HepG2 (cell line): ENCODE measurements around the gene IGSF11. TPM values are rescaled to one million over a fixed set of nuclear protein-coding genes. Genes with fewer than 3 reads are reported as not detected.

Experiments
- ATAC-seq: fragments of 200-7000 bp; cut with Tn5 transposase; 3 replicates; pipeline ENCODE4 v1.9.1; 2020; ENCODE audit warnings: mild to moderate bottlenecking, moderate library complexity
- BruUV-seq: library from RNA; stranded (reverse); fragments of 400-500 nt; replicated peaks from 2 replicates; lab custom pipeline; 2021; lab: Mats Ljungman, UMichigan
- CTCF ChIA-PET: fragments of 300-600 bp; formaldehyde crosslinking; extraction: SDS; loops from one replicate; lab custom pipeline; 2021; ENCODE audit warnings: low total read pairs, inconsistent platforms, low intra/inter-chr PET ratio; lab: Yijun Ruan, JAX
- POLR2A ChIA-PET: fragments of 350-600 bp; sonication (Branson Sonifier 250); formaldehyde crosslinking; loops from one replicate; lab custom pipeline; 2020; ENCODE audit warnings: antibody characterized with exemption, inconsistent platforms; lab: Yijun Ruan, JAX
- DNase-seq: peaks from one replicate; pipeline ENCODE4 v3.0.0-alpha.2; 2015; ENCODE audit warnings: low spot score
- FAIRE-seq: peaks from 3 replicates; lab custom pipeline; 2011; peaks lifted over from hg19 to GRCh38; lab: Jason Lieb, UNC
- H2AFZ ChIP-seq: one replicate; pipeline ENCODE4 v1.6.1; 2011; ENCODE audit warnings: low read length, inconsistent platforms
- H3K27ac ChIP-seq: fragments of 300-600 bp; 3 replicates; pipeline ENCODE4 v1.8.0; 2011; ENCODE audit warnings: mixed run types, mild to moderate bottlenecking, mixed read lengths, low read length, inconsistent platforms; ENCODE audit not compliant: insufficient read depth; ENCODE audit errors: extremely low read length
- H3K27me3 ChIP-seq, 2 experiments: fragments of 200-600 bp in 1 of 2; 2 replicates in 1 of 2; 3 replicates in 1 of 2; pipeline versions ENCODE4 v1.6.0 to v1.8.0; 2011; ENCODE audit warnings: low read length in 2 of 2, mild to moderate bottlenecking in 2 of 2, moderate library complexity in 2 of 2, inconsistent platforms in 1 of 2; ENCODE audit not compliant: insufficient read depth in 2 of 2, control insufficient read depth in 1 of 2
- H3K36me3 ChIP-seq, 2 experiments: fragments of 200-600 bp in 1 of 2; replicated peaks in 1 of 2; 2 replicates in 1 of 2; 3 replicates in 1 of 2; pipeline versions ENCODE4 v1.5.1 to v1.8.0; 2011; ENCODE audit warnings: low read length in 2 of 2, inconsistent platforms in 1 of 2; ENCODE audit not compliant: insufficient read depth in 2 of 2, control insufficient read depth in 1 of 2
- H3K4me1 ChIP-seq: 2 replicates; pipeline ENCODE4 v1.5.1; 2012; ENCODE audit warnings: low read length, inconsistent platforms; ENCODE audit not compliant: insufficient read depth
- H3K4me2 ChIP-seq: 2 replicates; pipeline ENCODE4 v1.6.0; 2011; ENCODE audit warnings: low read depth, low read length, inconsistent platforms
- H3K4me3 ChIP-seq, 3 experiments: fragments of 200-600 bp in 1 of 3; sonication (generic), shearing (Covaris generic) in 1 of 3; replicated peaks in 1 of 3; 2 replicates each; pipeline ENCODE4 v1.5.1; 2011 to 2016; ENCODE audit warnings: low read length in 3 of 3, inconsistent platforms in 2 of 3, low read depth in 2 of 3, mild to moderate bottlenecking in 2 of 3, control low read depth in 1 of 3, mixed read lengths in 1 of 3; ENCODE audit not compliant: insufficient read depth in 1 of 3
- H3K79me2 ChIP-seq: one replicate; pipeline ENCODE4 v1.6.1; 2011; ENCODE audit warnings: low read length, inconsistent platforms; ENCODE audit not compliant: insufficient read depth
- H3K9ac ChIP-seq: 2 replicates; pipeline ENCODE4 v1.6.0; 2011; ENCODE audit warnings: mild to moderate bottlenecking, low read depth, low read length, inconsistent platforms; ENCODE audit not compliant: insufficient read depth
- H3K9me3 ChIP-seq: 2 replicates; pipeline ENCODE4 v1.5.1; 2012; ENCODE audit warnings: mild to moderate bottlenecking, low read length
- H4K20me1 ChIP-seq: 2 replicates; pipeline ENCODE4 v1.6.0; 2011; ENCODE audit warnings: inconsistent platforms, mild to moderate bottlenecking, low read length, moderate library complexity; ENCODE audit not compliant: insufficient read depth
- CREM ChIP-seq, 2 experiments: sonication (generic) in 1 of 2; formaldehyde crosslinking in 1 of 2; IDR thresholded peaks; 2 replicates each; pipeline versions ENCODE4 v1.4.0 to v1.6.1; 2016 to 2020; ENCODE audit warnings: antibody characterized with exemption in 1 of 2, mild to moderate bottlenecking in 1 of 2, missing genetic modification reagents in 1 of 2
- HNRNPUL1 ChIP-seq: fragments of 200-400 bp; formaldehyde crosslinking; IDR thresholded peaks from 2 replicates; pipeline ENCODE4 v1.6.1; 2017; ENCODE audit warnings: low read depth, mild to moderate bottlenecking, low read length, moderate library complexity
- MED8 ChIP-seq: sonication (generic); formaldehyde crosslinking; IDR thresholded peaks from 2 replicates; pipeline ENCODE4 v1.8.1; 2023; ENCODE audit warnings: mild to moderate bottlenecking, missing genetic modification reagents; ENCODE audit not compliant: insufficient replicate concordance
- MTA1 ChIP-seq: sonication (generic); formaldehyde crosslinking; IDR thresholded peaks from 2 replicates; pipeline ENCODE4 v1.4.0; 2020; ENCODE audit warnings: missing genetic modification reagents, mild to moderate bottlenecking, borderline replicate concordance
- PCBP1 ChIP-seq: fragments of 200-400 bp; formaldehyde crosslinking; IDR thresholded peaks from 2 replicates; pipeline ENCODE4 v1.6.1; 2017; ENCODE audit warnings: mild to moderate bottlenecking, low read depth, low read length, borderline replicate concordance
- PTBP1 ChIP-seq: fragments of 200-400 bp; formaldehyde crosslinking; IDR thresholded peaks from 2 replicates; pipeline ENCODE4 v1.6.1; 2018; ENCODE audit warnings: low read length, low read depth; ENCODE audit not compliant: poor library complexity, severe bottlenecking
- ZBTB21 ChIP-seq: sonication (generic); formaldehyde crosslinking; IDR thresholded peaks from 2 replicates; pipeline ENCODE4 v1.4.0; 2020; ENCODE audit warnings: missing genetic modification reagents
- ZNF138 ChIP-seq: sonication (generic); formaldehyde crosslinking; IDR thresholded peaks from 2 replicates; pipeline ENCODE4 v1.5.0; 2020; ENCODE audit warnings: mild to moderate bottlenecking, low read depth, missing genetic modification reagents
- ZNF670 ChIP-seq: sonication (generic); formaldehyde crosslinking; IDR thresholded peaks from 2 replicates; pipeline ENCODE4 v1.8.0; 2022; ENCODE audit warnings: mild to moderate bottlenecking, missing genetic modification reagents, borderline replicate concordance
- ZNF816 ChIP-seq: sonication (generic); formaldehyde crosslinking; IDR thresholded peaks from 2 replicates; pipeline ENCODE4 v1.8.0; 2022; ENCODE audit warnings: missing genetic modification reagents, mild to moderate bottlenecking, borderline replicate concordance
- WGBS: methylation state at CpG from one replicate; pipeline ENCODE4 v1.1.6; 2017; ENCODE audit warnings: low lambda C conversion rate; 5-methylcytosine and 5-hydroxymethylcytosine counted together
- in situ Hi-C: cut with HindIII; loops from 2 replicates; pipeline ENCODE4 v1.10.0; 2017; ENCODE audit warnings: low pct_unique_long_range_greater_than_20kb; ENCODE audit not compliant: extremely low pct_ligation_motif_present
- intact Hi-C: fragments of 100-400 bp; cut with micrococcal nuclease; formaldehyde crosslinking; loops from one replicate; pipeline ENCODE4 v1.10.0; 2022; ENCODE audit not compliant: unreplicated experiment
- polyA plus RNA-seq, 8 experiments: library from polyadenylated mRNA; depleted of rRNA in 3 of 8; stranded (reverse) in 7 of 8; unstranded in 1 of 8; fragments of >200 nt; fragmentation: Illumina TruSeq in 4 of 8; extraction: Trizol in 4 of 8; gene quantifications; 2 replicates each; pipeline versions ENCODE4 v1.2.1 to v1.2.3, GENCODE V29; 2011 to 2016; ENCODE audit warnings: low read depth in 4 of 8, missing spikeins in 1 of 8, mixed read lengths in 1 of 8; ENCODE audit not compliant: insufficient read depth in 1 of 8
- total RNA-seq, 5 experiments: library from RNA; depleted of rRNA; stranded (reverse); fragments of >200 nt; fragmentation: Illumina TruSeq; extraction: Trizol; gene quantifications; 2 replicates each; pipeline ENCODE4 v1.2.3, GENCODE V29; 2016; ENCODE audit warnings: low read depth in 1 of 5
- TF ChIP-seq, protein P1 (sequence below): sonication (generic); formaldehyde crosslinking; IDR thresholded peaks from 2 replicates; pipeline ENCODE4 v1.4.0; 2020; ENCODE audit warnings: missing genetic modification reagents
- TF ChIP-seq, protein P2 (sequence below): sonication (generic); formaldehyde crosslinking; IDR thresholded peaks from 2 replicates; pipeline ENCODE4 v1.4.0; 2020; ENCODE audit warnings: missing genetic modification reagents, mild to moderate bottlenecking, borderline replicate concordance
- TF ChIP-seq, protein P3 (sequence below): sonication (generic); formaldehyde crosslinking; IDR thresholded peaks from 2 replicates; pipeline ENCODE4 v1.8.1; 2023; ENCODE audit warnings: mild to moderate bottlenecking, missing genetic modification reagents

IGSF11 gene
- total and polyA plus RNA-seq, 2 of the 13 experiments (the other 11 are each of a cell fraction or from before 2014, with no cell fraction given): not detected

DNA sequence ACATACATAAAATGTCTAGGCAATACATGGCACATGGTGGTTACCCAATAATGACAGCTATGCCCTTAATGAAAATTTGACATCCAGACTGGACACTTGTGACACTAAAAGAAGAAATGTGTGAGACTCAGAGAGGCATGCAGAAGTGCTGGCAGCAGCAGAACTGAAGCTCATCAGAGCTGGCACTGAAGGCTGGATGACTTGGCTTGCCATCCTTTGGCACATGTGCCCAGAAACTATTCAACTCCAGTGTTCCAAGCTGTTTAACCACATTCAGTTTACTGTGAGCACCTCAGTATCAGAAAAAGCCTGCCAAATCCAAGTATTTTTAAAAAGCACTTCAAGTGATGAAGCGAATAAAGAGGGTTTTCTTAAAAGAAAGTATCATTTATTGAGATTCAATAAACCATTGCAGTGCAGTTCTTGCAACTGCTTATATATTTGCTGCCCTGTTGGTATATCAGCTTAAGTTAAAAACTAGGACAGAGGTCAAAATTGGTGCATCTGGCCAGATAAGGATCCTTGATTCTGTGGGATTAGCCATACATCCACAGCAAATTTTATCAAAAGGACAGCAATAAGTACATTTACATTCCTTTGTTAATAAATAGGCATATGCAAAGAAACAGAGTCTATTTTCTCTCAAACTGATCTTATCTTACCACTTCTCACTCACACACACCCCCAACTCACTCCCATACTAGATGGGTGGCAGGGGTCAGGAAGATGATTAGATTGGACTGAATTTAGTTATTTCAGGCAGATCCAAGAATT, 15.8 kb downstream of the IGSF11 start:
- H3K27ac ChIP-seq: no peak overlapping the region
- H3K9me3 ChIP-seq: no peaks in the 10 kb centered on the region
- no peaks in the 10 kb centered on the region for H3K79me2 ChIP-seq
- no peaks in the 10 kb centered on the region for H3K4me1 ChIP-seq
- in situ Hi-C loops (no loop called here), intact Hi-C loops (no loop called here)
- TF ChIP-seq ZNF138: no peak
- TF ChIP-seq ZNF670 (CRISPR knock-in tag): no peak
- TF ChIP-seq, protein P1, sequence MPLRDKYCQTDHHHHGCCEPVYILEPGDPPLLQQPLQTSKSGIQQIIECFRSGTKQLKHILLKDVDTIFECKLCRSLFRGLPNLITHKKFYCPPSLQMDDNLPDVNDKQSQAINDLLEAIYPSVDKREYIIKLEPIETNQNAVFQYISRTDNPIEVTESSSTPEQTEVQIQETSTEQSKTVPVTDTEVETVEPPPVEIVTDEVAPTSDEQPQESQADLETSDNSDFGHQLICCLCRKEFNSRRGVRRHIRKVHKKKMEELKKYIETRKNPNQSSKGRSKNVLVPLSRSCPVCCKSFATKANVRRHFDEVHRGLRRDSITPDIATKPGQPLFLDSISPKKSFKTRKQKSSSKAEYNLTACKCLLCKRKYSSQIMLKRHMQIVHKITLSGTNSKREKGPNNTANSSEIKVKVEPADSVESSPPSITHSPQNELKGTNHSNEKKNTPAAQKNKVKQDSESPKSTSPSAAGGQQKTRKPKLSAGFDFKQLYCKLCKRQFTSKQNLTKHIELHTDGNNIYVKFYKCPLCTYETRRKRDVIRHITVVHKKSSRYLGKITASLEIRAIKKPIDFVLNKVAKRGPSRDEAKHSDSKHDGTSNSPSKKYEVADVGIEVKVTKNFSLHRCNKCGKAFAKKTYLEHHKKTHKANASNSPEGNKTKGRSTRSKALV (CRISPR knock-in tag): no peak
- no peak for TF ChIP-seq MTA1 (CRISPR knock-in tag)
- no peak for TF ChIP-seq MED8 (CRISPR knock-in tag)
- H2AFZ ChIP-seq: no peak overlapping the region
- H3K4me3 ChIP-seq: no peak overlapping the region
- ATAC-seq: no peak
- no peaks in the 10 kb centered on the region for H3K27me3 ChIP-seq
- WGBS: 0% methylated on average over 1 of the region's 1 CpG
- H3K9ac ChIP-seq: no peak overlapping the region
- no peak for FAIRE-seq
- BruUV-seq: no TSS peak
- no peak overlapping the region for H3K4me2 ChIP-seq
- no peaks in the 10 kb centered on the region for H4K20me1 ChIP-seq
- CTCF ChIA-PET: no interaction called here
- POLR2A ChIA-PET: no interaction called here
- no peak for DNase-seq
- no peaks in the 10 kb centered on the region for H3K36me3 ChIP-seq

DNA sequence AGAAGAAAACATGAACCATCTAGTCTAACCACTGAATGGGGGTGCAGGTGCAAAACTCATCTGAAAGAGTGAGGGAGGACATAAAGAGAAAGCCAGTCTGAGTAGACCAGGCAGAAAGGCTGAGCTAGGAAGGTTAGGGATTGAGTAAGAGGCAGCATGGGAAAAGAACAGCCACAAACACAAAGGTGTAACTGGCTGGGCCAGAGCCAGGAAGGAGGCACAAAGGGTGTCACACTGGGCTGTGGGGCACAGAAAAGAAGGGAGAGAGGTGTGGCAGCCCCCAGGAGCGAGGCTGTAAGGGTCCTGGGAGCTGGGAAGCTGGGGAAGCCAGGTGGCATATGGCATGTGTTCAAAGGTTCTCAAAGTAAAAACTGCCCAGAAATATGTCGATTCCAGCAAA, 18.7 kb downstream of the IGSF11 start:
- DNase-seq: no peak
- no TSS peak for BruUV-seq
- Histone ChIP-seq H3K4me3 (no peak overlapping the region), H3K9me3 (no peaks in the 10 kb centered on the region), H3K36me3 (no peaks in the 10 kb centered on the region), H2AFZ (no peak overlapping the region), H3K9ac (no peak overlapping the region), H3K27ac (no peak overlapping the region), H4K20me1 (no peaks in the 10 kb centered on the region), H3K27me3 (0 out of 5 replicates have a peak, but pooled peaks cover 0 to 3% of the 10 kb centered on the region in 2 experiments), H3K79me2 (no peaks in the 10 kb centered on the region), H3K4me2 (no peak overlapping the region), H3K4me1 (no peaks in the 10 kb centered on the region)
- FAIRE-seq: no peak
- ATAC-seq: no peak
- intact Hi-C loops (no loop called here), in situ Hi-C loops (no loop called here)
- POLR2A ChIA-PET: no interaction called here
- WGBS: 0% methylated on average over 2 of the region's 2 CpGs
- CTCF ChIA-PET: no interaction called here
- TF ChIP-seq, protein P2, sequence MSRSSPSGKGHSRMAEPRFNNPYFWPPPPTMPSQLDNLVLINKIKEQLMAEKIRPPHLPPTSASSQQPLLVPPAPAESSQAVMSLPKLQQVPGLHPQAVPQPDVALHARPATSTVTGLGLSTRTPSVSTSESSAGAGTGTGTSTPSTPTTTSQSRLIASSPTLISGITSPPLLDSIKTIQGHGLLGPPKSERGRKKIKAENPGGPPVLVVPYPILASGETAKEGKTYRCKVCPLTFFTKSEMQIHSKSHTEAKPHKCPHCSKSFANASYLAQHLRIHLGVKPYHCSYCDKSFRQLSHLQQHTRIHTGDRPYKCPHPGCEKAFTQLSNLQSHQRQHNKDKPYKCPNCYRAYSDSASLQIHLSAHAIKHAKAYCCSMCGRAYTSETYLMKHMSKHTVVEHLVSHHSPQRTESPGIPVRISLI (CRISPR knock-in tag): no peak
- TF ChIP-seq, protein P3, sequence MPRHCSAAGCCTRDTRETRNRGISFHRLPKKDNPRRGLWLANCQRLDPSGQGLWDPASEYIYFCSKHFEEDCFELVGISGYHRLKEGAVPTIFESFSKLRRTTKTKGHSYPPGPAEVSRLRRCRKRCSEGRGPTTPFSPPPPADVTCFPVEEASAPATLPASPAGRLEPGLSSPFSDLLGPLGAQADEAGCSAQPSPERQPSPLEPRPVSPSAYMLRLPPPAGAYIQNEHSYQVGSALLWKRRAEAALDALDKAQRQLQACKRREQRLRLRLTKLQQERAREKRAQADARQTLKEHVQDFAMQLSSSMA: no peak
- TF ChIP-seq PCBP1: no peak
- TF ChIP-seq ZBTB21 (CRISPR knock-in tag): no peak
- no peak for TF ChIP-seq HNRNPUL1
- no peak for TF ChIP-seq PTBP1
- no peak for TF ChIP-seq ZNF816 (CRISPR knock-in tag)
- no peak for TF ChIP-seq CREM (IDR thresholded peaks at IDR 0.05)
- TF ChIP-seq CREM (CRISPR knock-in tag; IDR thresholded peaks at IDR 0.05): no peak
